Sigmoid colon (tissue), 4 donors: ENCODE data around the gene CACNA1C.

Source experiments
- POLR2A ChIP-seq, 2 donors: fragments of 450-650 bp; IDR thresholded peaks; one replicate each; pipeline ENCODE4 v1.6.1; 2016; ENCODE audit warnings: antibody characterized with exemption in 2 of 2, mild to moderate bottlenecking in 2 of 2, moderate library complexity in 2 of 2
- POLR2AphosphoS5 ChIP-seq, 4 donors: sonication (generic); formaldehyde crosslinking; IDR thresholded peaks; one replicate each; pipeline ENCODE4 v1.6.1; 2017; ENCODE audit warnings: antibody characterized with exemption in 4 of 4

- no peak for TF ChIP-seq POLR2A (IDR thresholded peaks at IDR 0.05)
- no peak for TF ChIP-seq POLR2AphosphoS5 (IDR thresholded peaks at IDR 0.05)
These were observed 273.7 kb downstream of the CACNA1C start for GRCh38 chr12:2326470-2326869.
